NCI-H446 (cell line): ENCODE results near the gene KLK3.
"Not testable (repeated sequence)": the region's sequence is repeated elsewhere in the genome, so short reads cannot be mapped to it uniquely, and the experiment has no call there.

Experiments used
- DNase-seq, 2 experiments: peaks; one replicate each; lab custom pipeline; 2025; lab: John Stamatoyannopoulos, UW

KLK3 gene

DNA sequence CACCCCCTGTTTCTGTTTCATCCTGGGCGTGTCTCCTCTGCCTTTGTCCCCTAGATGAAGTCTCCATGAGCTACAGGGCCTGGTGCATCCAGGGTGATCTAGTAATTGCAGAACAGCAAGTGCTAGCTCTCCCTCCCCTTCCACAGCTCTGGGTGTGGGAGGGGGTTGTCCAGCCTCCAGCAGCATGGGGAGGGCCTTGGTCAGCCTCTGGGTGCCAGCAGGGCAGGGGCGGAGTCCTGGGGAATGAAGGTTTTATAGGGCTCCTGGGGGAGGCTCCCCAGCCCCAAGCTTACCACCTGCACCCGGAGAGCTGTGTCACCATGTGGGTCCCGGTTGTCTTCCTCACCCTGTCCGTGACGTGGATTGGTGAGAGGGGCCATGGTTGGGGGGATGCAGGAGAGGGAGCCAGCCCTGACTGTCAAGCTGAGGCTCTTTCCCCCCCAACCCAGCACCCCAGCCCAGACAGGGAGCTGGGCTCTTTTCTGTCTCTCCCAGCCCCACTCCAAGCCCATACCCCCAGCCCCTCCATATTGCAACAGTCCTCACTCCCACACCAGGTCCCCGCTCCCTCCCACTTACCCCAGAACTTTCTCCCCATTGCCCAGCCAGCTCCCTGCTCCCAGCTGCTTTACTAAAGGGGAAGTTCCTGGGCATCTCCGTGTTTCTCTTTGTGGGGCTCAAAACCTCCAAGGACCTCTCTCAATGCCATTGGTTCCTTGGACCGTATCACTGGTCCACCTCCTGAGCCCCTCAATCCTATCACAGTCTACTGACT lies at the start of gene KLK3:
KLK3 (plus strand) TSS at position 280 of the 775 bp plus-strand sequence; CDS start at position 321, 41 bp downstream.
- no peak for DNase-seq

GRCh38 chr19:50808856-50809255 lies 45.9 kb upstream of the KLK3 start:
- no peak for DNase-seq

GRCh38 chr19:50811622-50812238 lies 43.0 kb upstream of the KLK3 start:
- DNase-seq, result not testable (repeated sequence)

GRCh38 chr19:50812474-50812873 lies 42.2 kb upstream of the KLK3 start:
- DNase-seq, result no peak

- no peak for DNase-seq
These were observed 39.8 kb upstream of the KLK3 start for GRCh38 chr19:50814883-50815282.

GRCh38 chr19:50815439-50815838 lies 39.3 kb upstream of the KLK3 start:
- DNase-seq, result peak in 1 of 2 experiments; percentile 37

DNA sequence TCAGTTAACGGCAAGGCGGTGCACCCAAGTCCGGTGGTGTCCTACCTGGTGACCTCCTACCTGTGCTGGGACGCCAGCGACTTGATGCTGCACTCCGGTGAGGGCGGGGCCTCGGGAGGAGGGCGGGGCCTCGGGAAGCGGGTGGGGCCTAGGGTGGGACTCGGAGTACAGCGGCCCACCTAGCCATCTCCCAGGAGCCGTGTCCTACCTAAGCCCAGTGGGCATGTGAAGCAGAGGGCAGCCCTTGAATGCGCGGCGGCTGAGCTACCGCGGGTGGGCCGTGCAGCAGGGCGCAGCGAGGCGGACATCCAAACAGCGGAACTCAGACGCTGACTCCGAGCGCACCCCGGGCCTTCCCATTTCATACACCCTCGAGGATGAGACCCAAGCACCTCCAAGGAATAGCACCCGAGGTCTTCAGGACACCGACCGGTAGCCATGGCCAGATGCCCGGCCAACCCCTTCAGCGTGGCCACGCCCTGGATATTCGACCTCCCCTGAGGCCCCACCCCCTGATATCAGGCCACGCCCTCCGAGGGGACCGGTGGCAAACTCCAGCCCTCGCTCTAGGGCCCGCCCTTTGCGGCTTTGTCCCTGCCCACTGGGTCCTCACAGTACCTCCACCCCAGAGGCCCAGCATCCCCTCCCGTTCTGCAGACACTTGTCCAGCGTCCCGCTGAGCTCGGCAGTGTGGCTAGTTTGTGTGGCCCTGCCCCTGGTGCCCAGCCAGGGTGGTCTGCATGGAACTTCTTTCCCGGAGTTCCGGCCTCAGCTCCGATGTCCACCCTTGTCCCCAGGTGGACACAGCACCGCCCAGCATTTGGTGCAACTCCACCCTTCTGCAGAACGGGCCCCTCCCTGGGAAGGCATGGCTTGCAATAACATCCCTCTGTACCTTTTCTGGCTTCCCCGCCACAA lies 36.5 kb upstream of the KLK3 start:
- DNase-seq, result peak in 1 of 2 experiments; percentile 33

DNA sequence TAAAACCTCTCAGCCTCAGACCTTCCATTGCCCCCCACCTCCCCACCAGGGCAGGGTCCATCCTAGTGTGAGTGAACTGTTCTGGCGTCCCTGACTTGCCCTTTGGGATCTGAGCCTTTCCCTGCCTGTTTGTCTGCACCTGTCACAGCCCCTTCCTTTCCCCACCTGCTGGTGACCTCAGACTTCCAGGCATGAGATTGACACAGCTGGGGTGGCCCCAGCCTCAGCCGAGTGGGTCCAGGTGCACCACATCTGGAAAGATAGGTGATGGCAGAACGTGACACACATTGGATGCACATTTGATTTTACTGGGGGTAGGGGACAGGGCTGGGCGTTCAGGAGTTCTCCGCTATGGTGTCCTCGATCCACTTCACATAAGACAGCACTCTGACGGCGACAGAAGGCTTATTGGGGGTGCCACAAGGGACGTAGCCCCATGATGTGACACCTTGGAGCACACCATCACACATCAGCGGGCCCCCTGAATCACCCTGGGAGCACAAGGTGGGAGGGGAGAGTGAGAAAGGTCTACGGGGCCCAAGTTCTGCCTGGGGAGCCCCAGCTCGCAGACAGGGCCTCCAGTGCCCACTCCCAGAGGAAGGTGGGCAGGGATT lies 35.7 kb upstream of the KLK3 start:
- no peak for DNase-seq

DNA sequence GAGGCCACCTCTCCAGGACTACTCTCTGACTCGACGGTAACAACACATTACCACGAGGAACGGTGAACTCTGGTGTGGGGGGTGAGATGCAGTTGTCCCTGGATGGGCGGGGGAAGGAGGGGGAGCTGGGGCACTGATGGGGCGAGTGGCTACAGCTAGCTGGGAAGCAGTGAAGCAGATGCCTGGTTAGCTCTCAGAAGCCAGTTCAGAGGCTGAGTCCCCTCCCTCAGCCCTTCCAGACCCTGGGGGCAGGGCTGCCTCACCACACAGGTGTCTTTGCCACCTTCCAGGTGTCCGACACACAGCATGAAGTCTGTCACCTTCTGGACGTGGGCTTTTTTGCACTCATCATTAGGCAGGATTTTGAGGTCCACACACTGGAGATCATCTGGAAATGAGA lies 35.1 kb upstream of the KLK3 start:
- DNase-seq, result no peak

DNA sequence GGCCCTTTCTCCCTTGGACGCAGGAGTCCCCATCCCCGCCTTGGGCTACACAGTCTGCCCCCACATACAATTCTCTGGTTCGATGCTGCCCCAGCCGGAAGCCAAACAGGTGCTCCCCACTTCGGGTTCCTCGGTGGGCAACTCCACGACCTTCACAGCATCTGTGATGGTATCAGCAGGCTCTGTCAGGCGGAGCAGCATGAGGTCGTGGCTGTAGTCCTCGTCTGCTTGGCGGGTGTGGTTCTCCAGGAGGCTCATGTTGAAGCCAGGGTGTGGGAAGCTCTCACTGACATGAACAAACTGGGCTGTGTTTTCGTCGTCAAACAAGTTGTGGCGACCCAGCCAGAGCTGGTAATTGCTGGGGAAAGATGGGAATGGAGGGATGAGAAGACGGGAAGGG lies 34.6 kb upstream of the KLK3 start:
- DNase-seq, result no peak

DNA sequence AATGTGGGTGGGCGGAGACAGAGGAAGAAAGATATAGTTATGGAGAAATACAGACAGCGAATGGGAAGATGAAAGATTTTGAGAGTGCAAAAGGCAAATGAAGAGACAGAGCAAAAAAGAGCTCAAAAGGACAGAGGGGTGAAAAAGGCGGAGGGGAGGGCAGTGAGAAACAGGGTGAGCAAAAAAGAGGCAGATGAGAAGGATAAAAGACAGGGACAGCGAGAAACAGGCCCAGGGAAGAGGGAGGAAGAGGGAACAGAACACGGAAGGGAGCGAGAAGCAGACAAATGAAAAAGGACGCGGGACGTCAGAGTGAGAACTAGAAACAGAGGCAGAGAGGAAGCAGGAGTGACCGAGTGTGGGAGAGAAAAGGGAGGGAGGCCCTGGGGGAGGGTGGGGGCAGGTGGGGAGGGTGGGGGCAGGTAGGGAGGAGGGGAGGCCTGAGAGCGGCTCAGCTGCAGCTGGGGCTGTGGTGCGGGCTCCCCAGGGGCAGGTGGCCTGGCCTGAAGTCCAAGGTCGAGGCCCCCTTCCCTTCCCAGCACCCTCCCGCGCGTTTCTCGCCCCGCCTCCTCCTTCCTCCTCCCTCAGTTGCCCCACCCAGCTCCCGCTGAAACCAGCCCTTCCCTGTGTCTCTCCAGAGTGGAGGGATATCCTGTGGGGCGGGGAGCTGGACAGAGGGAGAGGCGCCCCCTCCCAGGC lies 34.0 kb upstream of the KLK3 start:
- DNase-seq, result no peak

DNA sequence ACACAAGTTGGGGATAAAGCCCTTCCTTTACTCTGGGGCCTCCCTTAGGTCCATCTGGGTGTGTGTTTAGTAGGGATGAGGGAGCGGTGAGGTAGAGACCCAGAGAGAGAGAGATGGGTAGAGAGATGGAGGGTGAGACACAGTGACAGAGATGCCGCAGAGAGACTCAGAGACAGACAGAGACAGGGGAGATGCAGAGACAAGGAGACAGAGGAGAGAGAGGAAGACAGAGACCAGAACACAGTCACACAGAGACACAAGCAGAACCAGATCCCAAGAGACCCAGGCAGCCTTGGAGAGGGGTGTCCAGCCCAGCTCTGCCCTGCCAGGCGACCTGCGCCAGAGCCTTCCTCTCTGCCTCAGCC lies 33.5 kb upstream of the KLK3 start:
- no peak for DNase-seq

DNA sequence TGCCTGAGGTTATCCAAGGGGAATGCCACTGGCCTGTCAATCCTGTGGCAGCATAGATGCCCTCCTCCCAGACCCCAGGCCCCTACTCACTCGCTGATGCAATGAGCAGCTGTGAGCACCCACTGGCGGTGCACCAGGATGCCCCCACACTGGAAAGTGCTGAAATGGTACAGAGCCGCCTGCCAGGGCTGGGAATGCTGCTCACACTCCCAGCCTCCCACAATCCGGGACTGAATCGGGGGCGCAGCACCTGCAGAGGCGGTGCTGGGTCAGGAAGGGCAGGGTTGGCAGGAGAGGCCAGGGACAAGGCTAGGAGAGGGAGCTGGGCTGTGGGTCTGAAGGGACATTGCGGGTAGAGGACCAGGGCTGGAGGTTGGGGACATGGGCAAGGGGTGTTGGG lies 33.1 kb upstream of the KLK3 start:
- no peak for DNase-seq

DNA sequence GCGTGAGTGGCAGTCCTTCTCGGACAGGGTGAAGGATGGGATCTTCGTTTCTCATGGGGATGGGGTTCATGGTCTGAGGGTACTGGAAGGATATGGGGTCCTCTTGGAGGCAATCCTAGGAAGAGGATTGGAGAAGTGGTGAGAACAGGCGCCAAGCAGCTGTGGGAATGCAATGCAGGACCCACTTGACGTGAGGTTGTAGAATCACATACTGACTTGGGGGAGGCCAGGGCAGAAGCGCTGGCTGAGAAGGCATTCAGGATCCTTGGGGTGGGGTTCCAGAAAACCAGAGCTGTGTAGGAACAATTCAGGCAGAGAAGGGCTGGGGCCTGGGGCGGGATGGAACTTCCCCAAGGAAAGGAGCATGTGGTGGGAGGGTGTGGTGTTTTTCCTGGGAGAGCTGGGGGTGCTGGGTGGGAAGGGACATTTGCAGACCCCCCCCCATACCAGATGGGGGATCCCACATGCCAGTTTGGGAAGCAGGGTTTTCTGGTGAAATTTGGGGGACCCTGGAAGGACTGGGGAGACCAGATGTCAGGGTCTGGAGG lies 32.0 kb upstream of the KLK3 start:
- DNase-seq, result no peak

DNA sequence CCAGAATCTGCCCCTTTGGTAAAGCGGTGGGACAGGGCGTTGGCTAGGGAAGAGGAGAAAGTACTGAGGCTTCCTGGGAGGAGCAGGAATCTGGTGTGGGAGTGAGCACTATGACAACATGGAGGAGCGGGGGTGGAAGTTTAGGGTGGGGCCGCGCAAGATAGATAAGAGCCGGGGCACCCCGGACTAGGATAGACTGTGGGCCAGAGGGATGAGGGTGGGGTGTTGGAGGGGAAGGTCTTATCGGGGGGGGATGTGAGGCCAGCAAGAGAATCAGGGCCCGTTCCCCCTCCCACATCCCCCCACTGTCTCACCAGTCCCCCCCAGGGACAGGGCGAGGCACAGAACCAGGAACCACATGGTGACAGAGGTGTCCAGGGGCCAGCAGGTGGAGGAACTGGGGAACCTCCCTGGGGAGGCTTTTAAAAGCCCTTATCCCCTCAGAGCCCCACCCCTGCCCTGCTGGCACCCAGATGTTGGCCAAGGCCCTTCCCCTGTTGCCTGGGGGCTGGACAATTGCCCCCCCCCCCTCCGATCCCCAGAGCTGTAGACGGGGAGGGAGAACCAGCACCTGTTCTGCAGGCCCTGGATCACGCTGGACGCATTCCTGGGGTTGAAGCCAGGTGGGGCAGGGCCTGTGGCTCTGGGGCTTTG lies 31.2 kb upstream of the KLK3 start, which contains the start of gene KLK1:
KLK1 (minus strand) TSS at position 399 of the 654 bp plus-strand sequence; CDS start at position 360, 39 bp downstream.
- no peak for DNase-seq

- no peak for DNase-seq
These were observed 28.0 kb upstream of the KLK3 start for GRCh38 chr19:50826492-50827240.

GRCh38 chr19:50827476-50827875 lies 27.2 kb upstream of the KLK3 start:
- DNase-seq, result no peak

- no peak for DNase-seq
These were observed 24.9 kb upstream of the KLK3 start for GRCh38 chr19:50829801-50830200.

DNA sequence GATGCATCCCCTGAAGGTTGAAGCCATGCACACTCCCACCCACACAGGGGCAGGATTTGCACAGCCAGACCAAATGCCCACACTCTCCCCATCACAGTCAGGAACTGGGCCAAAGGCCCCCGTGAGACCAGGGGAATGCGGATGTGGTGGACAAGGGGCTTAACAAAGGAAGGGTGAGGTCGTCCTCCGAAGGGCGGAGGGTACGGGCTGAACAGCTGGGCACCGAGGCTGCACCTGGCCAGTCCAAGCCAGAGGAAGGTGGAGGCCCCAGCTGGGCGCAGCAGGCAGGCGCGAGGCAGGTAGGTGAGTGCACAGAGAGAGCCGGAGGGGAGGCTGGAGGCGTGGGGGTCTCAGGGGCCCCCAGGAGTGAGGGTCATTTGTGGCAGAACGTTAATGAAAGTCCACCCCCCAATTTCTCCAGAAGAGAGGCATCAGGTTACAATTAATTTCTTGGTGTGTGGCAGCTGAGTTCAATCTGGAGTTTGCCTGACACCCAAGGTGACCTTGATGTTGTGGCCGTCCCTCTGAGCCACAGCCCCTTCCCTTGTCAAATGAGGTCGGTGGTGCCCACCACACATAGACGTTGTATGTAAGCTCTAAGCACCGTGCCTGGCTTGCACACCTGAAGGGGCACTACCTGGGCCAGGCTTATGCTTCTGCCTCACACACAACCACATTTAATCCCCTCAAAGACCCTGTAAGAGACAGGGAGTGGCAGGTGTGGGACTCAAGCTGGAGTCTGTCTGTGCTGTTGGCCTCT lies 24.3 kb upstream of the KLK3 start:
- no peak for DNase-seq
